Loucy (cell line): ENCODE measurements around the gene FCHSD2.

Experiments
- H2AFZ ChIP-seq: fragments of 200-600 bp; sonication (generic); 2 replicates; pipeline ENCODE4 v1.6.0; 2016; ENCODE audit warnings: antibody characterized with exemption, mild to moderate bottlenecking, low read length, moderate library complexity
- H3F3A ChIP-seq: fragments of 200-600 bp; 2 replicates; pipeline ENCODE4 v1.6.0; 2016; ENCODE audit warnings: antibody characterized with exemption, low read depth, mild to moderate bottlenecking
- H3K27me3 ChIP-seq: fragments of 200-600 bp; sonication (generic); 2 replicates; pipeline ENCODE4 v1.6.1; 2014; ENCODE audit warnings: low read length, mild to moderate bottlenecking; ENCODE audit not compliant: insufficient read depth, poor library complexity, severe bottlenecking
- H3K36me3 ChIP-seq: fragments of 200-600 bp; sonication (generic); 2 replicates; pipeline ENCODE4 v1.6.1; 2016; ENCODE audit warnings: low read length; ENCODE audit not compliant: insufficient read depth
- H3K4me1 ChIP-seq: fragments of 200-600 bp; sonication (generic); 2 replicates; pipeline ENCODE4 v1.5.1; 2014; ENCODE audit warnings: low read length, mild to moderate bottlenecking; ENCODE audit not compliant: insufficient read depth, poor library complexity, severe bottlenecking
- H3K4me2 ChIP-seq: fragments of 200-600 bp; sonication (generic); 2 replicates; pipeline ENCODE4 v1.6.0; 2014; ENCODE audit warnings: antibody characterized with exemption, low read length, low read depth, mild to moderate bottlenecking; ENCODE audit not compliant: poor library complexity, severe bottlenecking
- H3K4me3 ChIP-seq: fragments of 200-600 bp; sonication (generic); 2 replicates; pipeline ENCODE4 v1.5.1; 2014; ENCODE audit warnings: low read length, mild to moderate bottlenecking, mixed read lengths; ENCODE audit not compliant: poor library complexity, severe bottlenecking
- H3K79me2 ChIP-seq: fragments of 200-600 bp; sonication (generic); 2 replicates; pipeline ENCODE4 v1.6.1; 2014; ENCODE audit warnings: low read length; ENCODE audit not compliant: insufficient read depth
- H3K9ac ChIP-seq: fragments of 200-600 bp; sonication (generic); 2 replicates; pipeline ENCODE4 v1.6.0; 2014; ENCODE audit warnings: mild to moderate bottlenecking, low read depth, low read length, moderate library complexity; ENCODE audit not compliant: poor library complexity, severe bottlenecking
- H3K9me2 ChIP-seq: fragments of 200-600 bp; sonication (generic); replicated peaks from 2 replicates; pipeline ENCODE4 v1.6.1; 2016; ENCODE audit warnings: low read depth, low read length, mixed read lengths
- H3K9me3 ChIP-seq: fragments of 200-600 bp; sonication (generic); 2 replicates; pipeline ENCODE4 v1.6.1; 2014; ENCODE audit warnings: mild to moderate bottlenecking, antibody characterized with exemption, low read length, low read depth; ENCODE audit not compliant: insufficient read depth
- H4K20me1 ChIP-seq: fragments of 200-600 bp; sonication (generic); 2 replicates; pipeline ENCODE4 v1.6.0; 2014; ENCODE audit warnings: antibody characterized with exemption, low read length, mild to moderate bottlenecking; ENCODE audit not compliant: insufficient read depth, poor library complexity, severe bottlenecking
- CTCF ChIP-seq: fragments of 200-600 bp; sonication (generic); conservative IDR thresholded peaks from 2 replicates; pipeline ENCODE4 v1.5.1; 2014; ENCODE audit warnings: mild to moderate bottlenecking, antibody characterized with exemption, low read length
- EZH2phosphoT487 ChIP-seq: fragments of 200-600 bp; IDR thresholded peaks from 2 replicates; pipeline ENCODE4 v1.6.1; 2018; ENCODE audit warnings: antibody characterized with exemption, mild to moderate bottlenecking, moderate library complexity, borderline replicate concordance

Gene FCHSD2

GRCh38 chr11:72842653-72843330 is 299.3 kb downstream of the FCHSD2 start:
- TF ChIP-seq CTCF: no peak
- no peak for TF ChIP-seq EZH2phosphoT487
- Histone ChIP-seq H3K9me2 (no peaks in the 10 kb centered on the region), H3K4me3 (no peak overlapping the region), H3K79me2 (no peaks in the 10 kb centered on the region), H4K20me1 (no peaks in the 10 kb centered on the region), H2AFZ (no peak overlapping the region), H3K36me3 (peaks cover 95% of the 10 kb centered on the region), H3K9me3 (no peaks in the 10 kb centered on the region), H3F3A (no peaks in the 10 kb centered on the region), H3K27me3 (no peaks in the 10 kb centered on the region), H3K4me1 (no peaks in the 10 kb centered on the region), H3K9ac (no peak overlapping the region), H3K4me2 (no peak overlapping the region)

- H3K79me2 ChIP-seq: no peaks in the 10 kb centered on the region
- peaks cover 97% of the 10 kb centered on the region for H3K36me3 ChIP-seq
- H3F3A ChIP-seq: no peaks in the 10 kb centered on the region
- no peak overlapping the region for H3K4me3 ChIP-seq
- H3K4me2 ChIP-seq: no peak overlapping the region
- H3K9ac ChIP-seq: no peak overlapping the region
- no peaks in the 10 kb centered on the region for H3K4me1 ChIP-seq
- TF ChIP-seq EZH2phosphoT487: no peak
- no peak for TF ChIP-seq CTCF
- H2AFZ ChIP-seq: no peak overlapping the region
- no peaks in the 10 kb centered on the region for H4K20me1 ChIP-seq
- H3K9me3 ChIP-seq: no peaks in the 10 kb centered on the region
- no peaks in the 10 kb centered on the region for H3K27me3 ChIP-seq
- no peaks in the 10 kb centered on the region for H3K9me2 ChIP-seq
These were observed 300.0 kb downstream of the FCHSD2 start for GRCh38 chr11:72842126-72842525.

GRCh38 chr11:72841397-72841796 is 300.7 kb downstream of the FCHSD2 start:
- Histone ChIP-seq H3K4me2 (no peak overlapping the region), H3K4me1 (no peaks in the 10 kb centered on the region), H3F3A (no peaks in the 10 kb centered on the region), H3K4me3 (no peak overlapping the region), H3K9me2 (no peaks in the 10 kb centered on the region), H4K20me1 (no peaks in the 10 kb centered on the region), H3K79me2 (no peaks in the 10 kb centered on the region), H3K9ac (no peak overlapping the region), H3K27me3 (no peaks in the 10 kb centered on the region), H2AFZ (no peak overlapping the region), H3K36me3 (peaks cover 97% of the 10 kb centered on the region), H3K9me3 (no peaks in the 10 kb centered on the region)
- TF ChIP-seq EZH2phosphoT487 (no peak), CTCF (no peak)
